Measurements from ENCODE around the gene ZNF532. TPM values are rescaled to one million over a fixed set of nuclear protein-coding genes. Genes with fewer than 3 reads are reported as not detected.

ZNF532 gene
- total RNA-seq, 8 experiments from 2014 or later: 28.6 to 161 (median 137) TPM

DNA sequence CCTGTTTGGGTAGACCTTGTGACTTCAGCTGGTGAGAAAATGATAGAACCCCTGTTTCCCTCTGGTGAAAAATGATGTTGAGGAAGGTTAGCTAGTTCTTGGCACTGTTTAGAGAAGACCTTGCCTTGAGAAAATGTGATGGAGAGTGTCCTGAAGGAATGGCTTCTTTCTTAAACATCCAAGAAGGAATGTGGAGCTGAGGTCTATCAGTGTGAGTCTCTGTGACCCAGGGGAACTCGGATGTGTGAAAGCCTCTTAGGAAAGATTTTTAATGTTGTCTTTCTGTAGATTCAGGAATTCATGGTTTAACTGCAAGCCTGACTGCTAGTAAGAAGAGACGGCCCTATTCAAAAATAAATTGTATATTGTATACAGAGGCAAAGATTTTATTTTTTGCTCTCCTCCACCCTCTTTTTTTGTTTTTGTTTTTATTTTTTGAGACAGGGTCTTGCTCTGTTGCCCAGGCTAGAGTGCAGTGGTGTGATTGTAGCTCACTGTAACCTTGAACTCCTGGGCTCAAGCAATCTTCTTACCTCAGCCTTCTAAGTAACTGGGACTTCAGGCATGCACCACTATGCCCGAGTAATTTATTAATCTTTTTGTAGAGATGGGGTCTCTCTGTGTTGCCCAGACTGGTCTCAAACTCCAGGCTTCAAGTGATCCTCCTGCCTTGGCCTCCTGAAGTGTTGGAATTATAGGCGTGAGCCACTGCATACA is 87.5 kb downstream of the ZNF532 start:
- no peaks in the 10 kb centered on the region for H3K4me1 ChIP-seq (replicated peaks in 1 of 2)
- in situ Hi-C loops (cut with MboI; ENCODE audit: low pct_unique_long_range_greater_than_20kb in 2 of 9, low sequenced_read_pairs in 9 of 9, unreplicated experiment in 9 of 9): no loop called here
- no peak overlapping the region for H3K4me3 ChIP-seq
- no peak overlapping the region for H3K27ac ChIP-seq
- WGBS, 10 experiments: 86 to 100% (median 97%) methylated on average over 1 to 4 of the region's 4 CpGs; no CpG with 5 or more reads in 1 of the 10 experiments
- ATAC-seq (replicated peaks in 6 of 8): peak in 1 of 8 experiments; percentile 3

DNA sequence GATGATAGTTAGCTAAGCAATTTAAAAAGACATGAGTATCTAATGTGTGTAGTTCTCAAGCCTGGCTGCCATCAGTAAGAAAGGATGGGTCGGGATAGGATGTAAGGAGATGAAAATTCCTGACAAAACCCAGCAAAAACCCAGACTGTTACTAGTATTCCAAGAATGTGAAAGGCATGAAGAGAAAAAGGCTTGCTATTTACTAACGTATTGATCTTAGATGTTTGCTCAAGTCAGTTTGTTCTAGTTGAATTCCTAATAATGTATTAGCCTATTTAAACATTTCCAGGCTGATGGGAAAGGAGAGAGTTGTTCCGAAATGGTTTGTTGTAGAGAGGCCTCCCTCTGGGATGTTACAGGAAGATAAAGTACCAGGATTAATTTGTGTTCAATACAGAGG is 88.2 kb downstream of the ZNF532 start:
- peak in 3 of 8 experiments; percentile 47 to 86 (median 55) for ATAC-seq (replicated peaks in 6 of 8)
- in situ Hi-C loops (cut with MboI; ENCODE audit: low pct_unique_long_range_greater_than_20kb in 2 of 9, low sequenced_read_pairs in 9 of 9, unreplicated experiment in 9 of 9): no loop called here
- H3K4me1 ChIP-seq (replicated peaks in 1 of 2): no peaks in the 10 kb centered on the region
- H3K27ac ChIP-seq: no peak overlapping the region
- no peak overlapping the region for H3K4me3 ChIP-seq
- 38 to 94% (median 80%) methylated on average over 1 to 3 of the region's 3 CpGs; no CpG with 5 or more reads in 1 of the 10 experiments for WGBS, 10 experiments

DNA sequence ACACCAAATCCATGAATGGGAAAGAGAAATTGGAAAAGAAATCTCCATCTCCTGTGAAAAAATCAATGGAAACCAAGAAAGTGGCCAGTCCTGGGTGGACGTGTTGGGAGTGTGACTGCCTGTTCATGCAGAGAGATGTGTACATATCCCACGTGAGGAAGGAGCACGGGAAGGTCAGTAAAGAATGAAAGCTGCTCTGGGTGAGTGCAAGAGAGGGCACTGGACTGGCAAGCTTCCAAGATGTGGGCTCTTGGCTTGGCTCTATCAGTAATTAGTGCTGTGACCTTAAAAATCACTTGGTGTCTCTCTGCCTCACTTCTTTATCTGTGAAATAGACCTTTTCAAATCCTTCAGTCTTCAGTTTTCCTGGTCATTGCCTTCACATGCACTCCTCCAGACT is 89.0 kb downstream of the ZNF532 start:
- Histone ChIP-seq H3K4me3 (no peak overlapping the region), H3K27ac (no peak overlapping the region), H3K4me1 (replicated peaks in 1 of 2) (no peaks in the 10 kb centered on the region)
- peak in 3 of 8 experiments; percentile 70 to 81 (median 78) for ATAC-seq (replicated peaks in 6 of 8)
- in situ Hi-C loops (cut with MboI; ENCODE audit: low pct_unique_long_range_greater_than_20kb in 2 of 9, low sequenced_read_pairs in 9 of 9, unreplicated experiment in 9 of 9): no loop called here
- WGBS, 10 experiments: 81 to 100% (median 95%) methylated on average over 1 to 3 of the region's 3 CpGs; no CpG with 5 or more reads in 7 of the 10 experiments

DNA sequence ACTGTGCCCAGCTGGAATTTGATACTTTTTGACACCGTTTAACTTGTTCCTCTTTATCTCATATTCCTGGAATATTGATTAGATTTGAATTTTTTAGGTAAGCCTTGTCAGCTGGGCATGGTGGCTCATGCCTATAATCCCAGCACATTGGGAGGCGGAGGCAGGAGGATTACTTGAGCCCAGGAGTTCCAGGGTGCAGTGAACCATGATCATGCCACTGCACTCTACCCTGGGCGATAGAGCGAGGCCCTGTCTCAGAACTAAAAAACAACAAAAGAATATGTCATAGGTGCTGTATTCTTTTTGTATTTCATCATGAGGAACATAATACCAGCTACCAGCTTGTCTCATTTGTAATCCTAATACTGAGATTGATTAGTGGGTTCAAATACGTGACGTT is 90.3 kb downstream of the ZNF532 start:
- in situ Hi-C loops (cut with MboI; ENCODE audit: low pct_unique_long_range_greater_than_20kb in 2 of 9, low sequenced_read_pairs in 9 of 9, unreplicated experiment in 9 of 9): no loop called here
- Histone ChIP-seq H3K4me3 (no peak overlapping the region), H3K4me1 (replicated peaks in 1 of 2) (no peaks in the 10 kb centered on the region), H3K27ac (no peak overlapping the region)
- 90 to 100% (median 95%) methylated on average over 2 to 6 of the region's 6 CpGs; no CpG with 5 or more reads in 1 of the 10 experiments for WGBS, 10 experiments
- no peak for ATAC-seq (replicated peaks in 6 of 8)

DNA sequence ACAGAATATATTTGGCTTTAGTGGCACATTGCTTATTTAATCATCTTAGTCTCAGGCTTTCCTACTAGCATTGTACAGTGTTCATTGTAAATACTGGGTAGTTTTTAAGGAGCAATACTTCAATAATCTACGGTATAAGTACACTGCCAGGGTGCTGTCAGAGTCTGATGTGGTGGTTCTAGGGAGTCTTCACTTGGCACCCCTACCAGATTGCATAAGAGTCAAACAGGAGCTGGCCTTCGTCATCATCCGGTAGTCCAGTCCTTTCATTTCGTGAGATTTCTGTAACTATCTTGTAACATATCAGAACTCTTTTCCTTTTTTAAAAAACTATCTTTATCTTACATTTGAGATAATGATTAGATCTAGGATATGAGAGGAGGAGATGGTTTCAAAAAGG is 91.1 kb downstream of the ZNF532 start:
- Histone ChIP-seq H3K4me1 (replicated peaks in 1 of 2) (no peaks in the 10 kb centered on the region), H3K27ac (no peak overlapping the region), H3K4me3 (no peak overlapping the region)
- in situ Hi-C loops (cut with MboI; ENCODE audit: low pct_unique_long_range_greater_than_20kb in 2 of 9, low sequenced_read_pairs in 9 of 9, unreplicated experiment in 9 of 9): no loop called here
- 18 to 100% (median 92%) methylated on average over 1 to 4 of the region's 4 CpGs; no CpG with 5 or more reads in 3 of the 10 experiments for WGBS, 10 experiments
- ATAC-seq (replicated peaks in 6 of 8): peak in 1 of 8 experiments; percentile 26

DNA sequence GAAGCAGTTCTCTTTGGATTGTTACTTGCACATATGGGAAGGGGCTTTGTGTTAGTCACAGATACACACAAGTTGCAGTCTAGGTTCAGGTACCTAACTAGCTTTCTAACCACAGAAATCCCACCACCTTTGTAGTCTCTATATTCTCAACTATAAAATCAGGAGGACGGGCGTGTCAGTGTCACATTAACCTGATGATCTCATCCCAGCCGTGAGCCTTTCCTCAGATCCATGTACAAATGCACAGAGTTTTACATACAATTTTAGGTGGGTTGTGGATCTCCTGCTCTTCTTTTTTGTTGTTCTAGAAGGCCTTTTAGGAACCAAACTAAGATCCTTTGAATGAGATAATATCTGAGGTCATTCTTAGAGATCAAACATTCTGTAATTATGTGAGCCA is 94.0 kb downstream of the ZNF532 start:
- Histone ChIP-seq H3K4me1 (replicated peaks in 1 of 2) (peaks cover 0 to 4% of the 10 kb centered on the region in 2 donors), H3K27ac (no peak overlapping the region), H3K4me3 (no peak overlapping the region)
- peak in 6 of 8 experiments; percentile 25 to 55 (median 39) for ATAC-seq (replicated peaks in 6 of 8)
- in situ Hi-C loops (cut with MboI; ENCODE audit: low pct_unique_long_range_greater_than_20kb in 2 of 9, low sequenced_read_pairs in 9 of 9, unreplicated experiment in 9 of 9): no loop called here
- WGBS, 10 experiments: 42 to 100% (median 83%) methylated on average over 1 to 3 of the region's 3 CpGs; no CpG with 5 or more reads in 5 of the 10 experiments

DNA sequence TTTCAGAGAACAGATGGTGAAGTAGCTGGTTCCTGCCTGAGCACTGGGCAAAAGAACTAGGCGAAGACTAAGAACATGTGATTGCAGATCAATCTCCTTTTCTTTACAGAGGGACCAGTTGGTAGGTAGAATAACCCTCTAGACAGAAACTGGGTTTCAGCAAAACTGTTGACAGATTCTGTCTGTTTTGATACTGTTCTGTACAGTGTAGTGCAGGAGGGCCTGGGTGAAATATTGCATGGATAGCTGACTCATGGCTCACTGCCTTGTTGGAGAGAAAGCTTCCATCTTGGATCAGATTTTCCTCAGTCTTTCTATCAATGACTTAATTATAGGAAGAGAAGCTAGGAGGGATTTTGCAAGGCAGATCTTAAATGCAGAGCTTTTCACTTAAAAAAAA is 95.8 kb downstream of the ZNF532 start:
- H3K4me1 ChIP-seq (replicated peaks in 1 of 2): peaks cover 0 to 4% of the 10 kb centered on the region in 2 donors
- H3K27ac ChIP-seq: no peak overlapping the region
- no peak overlapping the region for H3K4me3 ChIP-seq
- ATAC-seq (replicated peaks in 6 of 8): peak in 3 of 8 experiments; percentile 52 to 67 (median 53)
- in situ Hi-C loops (cut with MboI; ENCODE audit: low pct_unique_long_range_greater_than_20kb in 2 of 9, low sequenced_read_pairs in 9 of 9, unreplicated experiment in 9 of 9): no loop called here
- WGBS, 10 experiments: 100% methylated on average over 1 of the region's 1 CpG; no CpG with 5 or more reads in 6 of the 10 experiments

DNA sequence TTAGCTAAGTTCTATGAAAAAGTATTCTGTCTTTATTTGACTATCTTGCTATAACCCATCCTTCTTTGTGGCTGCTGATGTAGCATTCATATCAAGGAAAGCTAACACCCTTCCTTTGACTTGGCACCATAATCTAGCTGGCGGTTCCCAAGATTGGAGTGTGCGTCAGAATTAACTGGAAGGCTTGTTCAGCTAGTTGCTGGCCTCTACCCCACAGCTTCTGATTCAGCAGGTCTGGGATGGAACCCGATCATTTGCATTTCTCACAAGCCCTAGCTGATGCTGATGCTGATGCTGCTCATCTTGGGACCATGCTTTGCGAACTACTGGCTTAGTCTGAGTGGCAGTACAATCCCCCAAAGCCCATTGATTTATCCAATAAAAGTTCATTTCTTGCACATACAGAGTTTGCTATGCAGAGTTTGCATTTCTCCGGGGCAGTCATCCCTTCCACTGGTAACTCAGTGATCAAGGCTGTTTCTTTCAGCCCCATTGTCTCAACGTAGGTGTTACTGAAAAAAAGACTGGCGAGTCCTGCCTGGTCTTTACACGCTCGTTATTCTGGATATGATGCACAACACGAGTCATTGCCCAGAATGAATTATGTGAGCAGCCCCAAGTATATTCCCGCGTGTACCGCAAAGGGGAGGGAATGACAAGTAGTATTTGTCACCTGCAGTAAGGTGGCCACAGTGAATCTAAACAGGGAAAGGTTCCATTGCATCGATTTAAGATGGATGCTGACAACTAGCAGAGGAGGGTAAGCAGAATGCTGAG is 96.5 kb downstream of the ZNF532 start:
- Histone ChIP-seq H3K27ac (no peak overlapping the region), H3K4me3 (no peak overlapping the region), H3K4me1 (replicated peaks in 1 of 2) (peaks cover 0 to 4% of the 10 kb centered on the region in 2 donors)
- peak in 2 of 8 experiments; percentile 33 to 40 for ATAC-seq (replicated peaks in 6 of 8)
- in situ Hi-C loops (cut with MboI; ENCODE audit: low pct_unique_long_range_greater_than_20kb in 2 of 9, low sequenced_read_pairs in 9 of 9, unreplicated experiment in 9 of 9): no loop called here
- 82 to 100% (median 93%) methylated on average over 1 to 12 of the region's 14 CpGs for WGBS, 10 experiments

DNA sequence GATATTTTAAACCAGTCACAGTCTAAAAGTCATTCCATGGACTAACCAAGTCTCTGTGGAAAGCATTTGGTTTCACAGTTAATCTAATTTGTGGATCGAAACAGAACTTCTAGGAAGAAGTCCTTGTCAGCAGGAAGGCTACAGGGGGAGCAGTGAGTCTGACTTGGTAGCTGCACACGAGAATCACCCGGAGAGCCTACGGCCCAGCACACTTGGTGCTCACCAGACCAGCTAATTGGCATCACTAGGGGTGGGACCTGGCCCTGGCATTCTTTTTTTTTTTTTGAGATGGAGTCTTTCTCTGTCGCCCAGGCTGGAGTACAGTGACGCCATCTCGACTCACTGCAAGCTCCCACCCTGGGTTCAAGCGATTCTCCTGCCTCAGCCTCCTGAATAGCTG is 97.7 kb downstream of the ZNF532 start:
- 60 to 100% (median 90%) methylated on average over 1 to 4 of the region's 8 CpGs; no CpG with 5 or more reads in 5 of the 10 experiments for WGBS, 10 experiments
- no peak overlapping the region for H3K4me3 ChIP-seq
- in situ Hi-C loops (cut with MboI; ENCODE audit: low pct_unique_long_range_greater_than_20kb in 2 of 9, low sequenced_read_pairs in 9 of 9, unreplicated experiment in 9 of 9): no loop called here
- no peak overlapping the region for H3K27ac ChIP-seq
- ATAC-seq (replicated peaks in 6 of 8): no peak
- peaks cover 0 to 4% of the 10 kb centered on the region in 2 donors for H3K4me1 ChIP-seq (replicated peaks in 1 of 2)

DNA sequence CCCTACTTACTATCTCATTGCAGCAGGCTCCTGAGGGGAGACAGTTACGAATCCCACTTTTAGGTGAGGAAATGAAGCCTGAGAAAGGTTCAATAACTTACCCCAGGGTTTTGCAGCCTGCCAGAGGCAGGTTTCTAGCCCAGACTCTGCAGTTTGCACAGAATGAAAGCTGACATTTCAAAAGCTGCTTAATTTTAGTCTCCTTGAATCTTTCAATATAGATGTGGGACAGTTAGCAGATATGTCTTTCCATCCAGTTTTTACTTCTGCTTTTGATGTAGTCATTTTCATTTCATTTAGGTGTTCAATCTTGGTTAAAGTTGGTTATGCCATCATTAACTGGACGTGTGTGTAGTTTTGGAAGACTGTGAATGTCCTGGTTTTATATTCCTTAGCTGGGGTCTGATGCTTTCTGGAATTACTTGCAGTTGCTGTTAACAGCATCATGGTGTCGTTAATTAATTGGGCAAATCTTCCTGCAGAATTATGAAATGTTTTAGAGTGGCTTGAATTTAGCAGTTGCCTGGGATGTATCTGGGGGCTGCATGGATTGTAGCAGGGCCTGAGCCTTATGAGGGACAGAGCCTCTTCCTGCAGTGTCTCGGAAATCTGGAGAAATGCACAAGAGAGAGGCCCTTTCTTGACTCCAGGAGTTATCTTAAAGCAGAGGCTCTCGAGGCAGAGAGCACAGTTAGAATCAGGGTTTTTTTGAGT is 100.8 kb downstream of the ZNF532 start:
- in situ Hi-C loops (cut with MboI; ENCODE audit: low pct_unique_long_range_greater_than_20kb in 2 of 9, low sequenced_read_pairs in 9 of 9, unreplicated experiment in 9 of 9): no loop called here
- ATAC-seq (replicated peaks in 6 of 8): no peak
- Histone ChIP-seq H3K27ac (no peak overlapping the region), H3K4me1 (replicated peaks in 1 of 2) (peaks cover 0 to 4% of the 10 kb centered on the region in 2 donors), H3K4me3 (no peak overlapping the region)
- 0 to 100% (median 94%) methylated on average over 1 to 4 of the region's 5 CpGs; no CpG with 5 or more reads in 1 of the 10 experiments for WGBS, 10 experiments

DNA sequence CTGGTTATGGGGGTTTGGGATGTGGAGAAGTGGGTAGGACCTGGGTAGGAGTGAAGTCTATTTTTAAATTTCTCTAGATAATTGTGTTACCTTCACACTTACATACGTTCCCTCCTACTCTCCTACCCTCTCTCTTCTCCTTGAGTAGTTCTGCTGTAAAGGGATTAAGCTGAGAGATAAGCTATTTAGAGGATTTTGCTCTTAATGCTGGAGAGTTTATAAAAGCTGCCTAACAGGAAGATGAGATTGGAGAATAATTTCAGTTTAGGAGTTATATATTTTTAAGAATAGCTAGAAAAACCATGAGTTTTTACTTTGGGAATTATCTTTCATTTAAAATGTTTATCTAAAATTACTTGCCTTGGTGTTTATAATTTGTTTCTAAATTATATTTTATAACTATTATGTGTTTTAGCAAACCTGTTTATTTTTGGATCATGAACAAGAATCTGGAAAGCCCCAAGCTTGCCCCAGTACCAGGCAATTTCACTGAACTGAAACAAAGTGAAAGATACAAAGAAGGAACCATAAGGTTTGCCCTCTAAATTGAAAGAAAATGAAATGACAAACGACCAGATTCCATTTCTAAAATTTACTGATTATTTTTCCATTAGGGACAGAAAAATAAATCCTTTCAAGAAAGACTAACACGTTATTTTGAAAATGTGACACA is 101.5 kb downstream of the ZNF532 start:
- no peak for ATAC-seq (replicated peaks in 6 of 8)
- Histone ChIP-seq H3K27ac (no peak overlapping the region), H3K4me1 (replicated peaks in 1 of 2) (peaks cover 0 to 2% of the 10 kb centered on the region in 2 donors), H3K4me3 (no peak overlapping the region)
- 43 to 100% (median 79%) methylated on average over 2 to 3 of the region's 3 CpGs for WGBS, 10 experiments
- in situ Hi-C loops (cut with MboI; ENCODE audit: low pct_unique_long_range_greater_than_20kb in 2 of 9, low sequenced_read_pairs in 9 of 9, unreplicated experiment in 9 of 9): no loop called here

DNA sequence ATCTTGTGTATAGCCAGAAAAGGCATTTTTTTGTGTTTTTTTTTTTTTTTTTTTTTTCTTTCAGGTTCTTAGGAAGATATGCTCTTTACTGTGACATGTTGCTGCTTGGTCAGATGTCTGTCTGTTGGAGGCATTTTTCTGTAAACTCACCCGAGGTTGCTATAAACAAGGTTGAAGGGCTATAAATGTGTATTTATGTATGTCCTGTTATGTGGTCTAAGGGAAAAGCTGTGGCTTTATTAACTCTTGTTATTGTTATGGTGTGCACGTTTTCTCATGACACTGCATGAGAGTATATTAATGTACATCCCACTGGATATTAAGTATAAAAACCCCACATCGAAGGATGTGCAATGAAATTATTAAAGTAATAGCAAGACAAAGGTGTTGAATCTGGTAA is 102.0 kb downstream of the ZNF532 start:
- no peaks in the 10 kb centered on the region for H3K4me1 ChIP-seq (replicated peaks in 1 of 2)
- H3K27ac ChIP-seq: no peak overlapping the region
- in situ Hi-C loops (cut with MboI; ENCODE audit: low pct_unique_long_range_greater_than_20kb in 2 of 9, low sequenced_read_pairs in 9 of 9, unreplicated experiment in 9 of 9): no loop called here
- ATAC-seq (replicated peaks in 6 of 8): no peak
- H3K4me3 ChIP-seq: no peak overlapping the region
- WGBS, 10 experiments: 49 to 100% (median 87%) methylated on average over 1 to 3 of the region's 3 CpGs; no CpG with 5 or more reads in 2 of the 10 experiments

Measured in motor neuron (in vitro differentiated cells).